ENCODE results near the gene ZCCHC3.
A peak's percentile ranks its signal among the peaks of the same experiment; 100 is the strongest.
"Not testable (repeated sequence)": the region's sequence is repeated elsewhere in the genome, so short reads cannot be mapped to it uniquely, and the experiment has no call there.

Gene ZCCHC3

DNA sequence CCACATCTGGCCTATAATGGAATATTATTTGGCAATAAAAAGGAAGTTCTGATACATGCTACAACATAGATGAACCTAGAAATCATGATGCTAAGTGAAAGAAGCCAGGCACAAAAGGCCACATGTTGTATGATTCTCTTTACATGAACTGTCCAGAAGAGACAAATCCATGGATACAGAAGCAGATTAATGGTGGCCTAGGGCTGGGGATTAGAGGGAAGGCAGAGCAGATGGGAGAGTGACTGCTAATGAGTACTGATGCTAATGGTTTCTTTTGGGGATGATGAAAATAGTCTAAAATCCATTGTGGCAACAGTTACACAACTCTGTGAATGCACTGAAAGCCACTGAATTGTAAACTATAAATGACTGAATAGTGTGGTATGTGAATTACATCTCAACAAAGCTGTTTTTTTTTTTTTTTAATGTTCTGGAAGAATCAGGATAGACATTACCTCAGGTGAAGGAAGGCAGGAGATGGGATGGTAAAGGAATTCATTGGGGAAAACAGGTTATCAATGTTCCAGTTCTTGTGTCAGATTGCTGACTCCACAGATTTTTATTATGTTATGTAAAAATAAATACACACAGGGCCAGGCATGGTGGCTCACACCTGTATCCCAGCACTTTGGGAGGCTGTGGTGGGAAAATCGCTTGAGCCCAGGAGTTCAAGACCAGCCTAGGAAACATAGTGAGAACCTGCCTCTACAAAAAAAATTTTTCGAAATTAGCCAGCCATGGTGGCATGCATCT, 19.1 kb downstream of the ZCCHC3 start:
- no peak for DNase-seq

DNA sequence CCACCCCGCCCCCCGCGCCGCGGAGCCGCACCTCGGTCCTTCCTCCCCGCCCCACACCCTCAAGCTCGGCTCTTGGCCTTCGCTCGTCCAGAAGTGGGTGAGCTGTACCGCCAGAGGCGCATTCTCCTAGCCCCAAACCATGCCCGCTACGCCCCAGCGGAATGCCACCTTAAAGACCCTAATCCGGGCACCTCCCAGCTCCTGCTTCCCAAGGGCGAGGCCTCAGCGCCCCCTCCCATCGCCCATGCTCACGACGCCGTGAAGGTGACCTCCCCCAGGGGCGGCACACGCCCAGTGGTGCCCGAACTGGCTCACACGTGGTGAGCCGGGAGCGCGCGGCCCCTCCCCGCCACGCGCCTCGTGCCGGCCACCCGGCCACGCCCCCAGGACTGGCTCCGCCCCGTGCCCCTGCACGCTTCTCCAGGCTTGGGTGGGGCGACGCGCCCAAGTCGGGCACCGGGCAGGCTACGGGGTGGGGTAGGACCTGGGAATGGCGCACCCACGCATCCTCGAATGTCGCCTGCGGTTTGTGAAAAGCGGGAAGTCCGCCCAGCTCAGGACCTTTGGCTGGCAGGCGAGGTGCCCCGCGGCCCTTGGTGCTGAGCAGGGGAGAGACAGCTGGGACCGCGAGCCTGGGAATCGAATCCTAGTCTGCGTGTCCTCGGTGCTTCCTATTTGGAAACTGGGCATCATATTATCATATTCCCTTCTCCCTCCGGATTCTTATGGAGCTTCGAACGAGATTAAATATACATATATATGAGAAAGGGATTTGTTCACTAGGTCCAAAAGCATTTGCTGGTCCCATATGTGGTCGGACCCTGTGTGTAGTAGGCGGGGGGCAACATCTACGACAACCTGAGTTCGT, 27.0 kb downstream of the ZCCHC3 start:
- DNase-seq, result peak; percentile 84

DNA sequence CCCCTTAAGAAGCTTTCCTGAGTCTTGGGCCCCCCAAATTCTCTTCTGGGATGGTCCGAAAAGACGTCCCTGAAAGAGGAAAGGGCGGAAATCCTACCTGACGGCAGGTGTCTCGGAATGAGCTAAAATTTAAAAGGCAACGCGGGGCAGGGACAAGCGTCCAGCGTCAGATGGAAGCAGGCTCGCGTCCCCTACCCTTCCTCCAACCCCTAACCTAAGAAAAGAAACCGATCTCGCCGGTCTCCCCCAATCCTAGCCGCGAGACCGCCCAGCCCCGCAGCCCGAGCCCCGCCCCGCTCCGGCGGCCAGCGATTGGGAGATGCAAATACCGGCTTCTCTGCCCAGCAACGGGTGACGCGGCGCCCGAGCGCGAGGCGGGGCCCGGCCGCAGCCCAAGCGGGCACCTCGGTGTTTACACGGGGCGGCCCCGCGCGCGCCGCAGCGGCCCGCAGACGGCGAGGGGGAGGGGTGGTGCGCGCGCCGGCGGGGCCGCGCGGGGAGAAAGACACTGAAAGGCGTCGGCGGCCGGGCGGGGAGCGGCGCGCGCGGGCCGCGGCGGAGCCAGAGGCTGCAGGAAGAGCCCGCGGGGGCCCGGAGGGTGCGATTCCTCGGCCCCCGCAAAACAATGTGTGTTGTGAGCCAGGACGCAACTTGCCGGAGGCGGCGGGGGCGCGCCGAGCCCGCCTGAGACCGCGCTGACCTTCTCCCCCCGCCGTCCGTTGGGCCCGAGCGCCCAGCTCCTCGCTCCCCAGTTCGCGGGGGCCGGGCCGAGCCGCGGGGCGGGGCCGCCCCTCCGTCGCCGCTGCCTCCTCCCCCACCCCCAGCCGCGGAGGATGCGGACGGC, 27.9 kb downstream of the ZCCHC3 start, which contains the start of gene SOX12:
Gene SOX12, plus strand, starts transcription at position 508 of the 844 bp plus-strand sequence. CDS start 373 bp downstream, outside the sequence.
- DNase-seq, result peak; percentile 89

DNA sequence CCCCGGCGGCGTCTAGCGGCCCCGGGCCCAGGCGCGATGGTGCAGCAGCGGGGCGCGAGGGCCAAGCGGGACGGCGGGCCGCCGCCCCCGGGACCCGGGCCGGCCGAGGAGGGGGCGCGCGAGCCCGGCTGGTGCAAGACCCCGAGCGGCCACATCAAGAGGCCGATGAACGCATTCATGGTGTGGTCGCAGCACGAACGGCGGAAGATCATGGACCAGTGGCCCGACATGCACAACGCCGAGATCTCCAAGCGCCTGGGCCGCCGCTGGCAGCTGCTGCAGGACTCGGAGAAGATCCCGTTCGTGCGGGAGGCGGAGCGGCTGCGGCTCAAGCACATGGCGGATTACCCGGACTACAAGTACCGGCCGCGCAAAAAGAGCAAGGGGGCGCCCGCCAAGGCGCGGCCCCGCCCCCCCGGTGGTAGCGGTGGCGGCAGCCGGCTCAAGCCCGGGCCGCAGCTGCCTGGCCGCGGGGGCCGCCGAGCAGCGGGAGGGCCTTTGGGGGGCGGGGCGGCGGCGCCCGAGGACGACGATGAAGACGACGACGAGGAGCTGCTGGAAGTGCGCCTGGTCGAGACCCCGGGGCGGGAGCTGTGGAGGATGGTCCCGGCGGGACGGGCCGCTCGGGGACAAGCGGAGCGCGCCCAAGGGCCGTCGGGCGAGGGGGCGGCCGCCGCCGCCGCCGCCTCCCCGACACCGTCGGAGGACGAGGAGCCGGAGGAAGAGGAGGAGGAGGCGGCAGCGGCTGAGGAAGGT, 28.7 kb downstream of the ZCCHC3 start:
- peak; percentile 44 for DNase-seq

DNA sequence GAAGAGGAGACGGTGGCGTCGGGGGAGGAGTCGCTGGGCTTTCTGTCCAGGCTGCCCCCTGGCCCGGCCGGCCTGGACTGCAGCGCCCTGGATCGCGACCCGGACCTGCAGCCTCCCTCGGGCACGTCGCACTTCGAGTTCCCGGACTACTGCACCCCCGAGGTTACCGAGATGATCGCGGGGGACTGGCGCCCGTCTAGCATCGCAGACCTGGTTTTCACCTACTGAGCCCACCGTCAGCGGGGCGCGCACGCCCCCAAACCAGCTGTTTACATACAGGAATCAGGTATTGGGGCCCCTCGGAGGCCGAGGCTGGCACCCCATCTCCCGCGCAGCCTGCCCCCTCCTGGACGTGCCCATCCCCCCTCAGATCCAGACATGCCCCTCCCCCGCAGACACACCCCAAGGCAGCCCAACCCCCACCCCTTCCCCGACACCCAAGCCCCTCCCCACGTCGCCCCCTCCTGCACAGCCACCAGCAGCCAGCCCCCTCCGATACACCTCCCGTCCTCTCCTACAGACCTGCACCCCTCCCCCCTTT, 29.3 kb downstream of the ZCCHC3 start:
- DNase-seq, result no peak

DNA sequence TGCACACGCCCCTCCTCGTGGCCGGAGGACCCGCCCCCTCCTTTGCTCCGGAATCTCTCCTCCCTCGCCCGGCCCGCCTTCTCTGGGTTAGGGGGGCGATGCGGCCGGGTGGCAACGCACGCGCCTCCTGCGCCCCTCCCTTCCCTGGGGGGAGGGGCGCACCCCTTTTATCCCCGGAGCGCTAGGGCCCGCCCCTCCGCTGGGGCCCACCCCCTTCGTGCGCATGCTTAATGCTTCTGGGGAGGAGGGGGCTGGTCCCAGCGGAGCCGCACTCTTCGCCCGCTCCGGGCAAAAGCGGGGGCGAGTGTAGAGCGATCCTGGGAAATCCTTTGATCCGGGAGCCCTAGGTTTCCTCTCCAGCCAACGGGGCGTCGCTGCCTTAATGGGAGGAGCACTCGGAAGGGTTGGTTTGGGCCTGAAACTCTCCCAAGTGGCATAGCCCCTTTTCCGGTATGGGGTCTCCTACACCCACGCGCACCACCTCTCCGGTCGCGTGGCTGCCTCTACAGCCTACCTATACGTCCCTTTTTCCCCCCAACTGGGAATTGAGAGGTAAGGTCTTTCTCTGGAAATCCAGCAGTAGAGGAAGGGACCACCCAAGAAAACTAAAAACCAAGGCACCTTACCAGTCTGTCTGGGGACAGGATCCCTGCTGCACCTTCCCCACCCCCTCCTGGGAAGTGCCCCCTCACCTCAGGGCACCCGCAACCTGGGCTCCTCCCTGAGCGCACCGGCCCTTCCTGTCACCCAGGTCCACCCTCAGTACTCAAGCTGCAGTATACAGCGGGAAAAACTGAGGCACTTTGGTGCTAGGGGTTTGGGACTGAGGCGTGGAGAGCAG, 30.0 kb downstream of the ZCCHC3 start:
- DNase-seq, result peak; percentile 86

DNA sequence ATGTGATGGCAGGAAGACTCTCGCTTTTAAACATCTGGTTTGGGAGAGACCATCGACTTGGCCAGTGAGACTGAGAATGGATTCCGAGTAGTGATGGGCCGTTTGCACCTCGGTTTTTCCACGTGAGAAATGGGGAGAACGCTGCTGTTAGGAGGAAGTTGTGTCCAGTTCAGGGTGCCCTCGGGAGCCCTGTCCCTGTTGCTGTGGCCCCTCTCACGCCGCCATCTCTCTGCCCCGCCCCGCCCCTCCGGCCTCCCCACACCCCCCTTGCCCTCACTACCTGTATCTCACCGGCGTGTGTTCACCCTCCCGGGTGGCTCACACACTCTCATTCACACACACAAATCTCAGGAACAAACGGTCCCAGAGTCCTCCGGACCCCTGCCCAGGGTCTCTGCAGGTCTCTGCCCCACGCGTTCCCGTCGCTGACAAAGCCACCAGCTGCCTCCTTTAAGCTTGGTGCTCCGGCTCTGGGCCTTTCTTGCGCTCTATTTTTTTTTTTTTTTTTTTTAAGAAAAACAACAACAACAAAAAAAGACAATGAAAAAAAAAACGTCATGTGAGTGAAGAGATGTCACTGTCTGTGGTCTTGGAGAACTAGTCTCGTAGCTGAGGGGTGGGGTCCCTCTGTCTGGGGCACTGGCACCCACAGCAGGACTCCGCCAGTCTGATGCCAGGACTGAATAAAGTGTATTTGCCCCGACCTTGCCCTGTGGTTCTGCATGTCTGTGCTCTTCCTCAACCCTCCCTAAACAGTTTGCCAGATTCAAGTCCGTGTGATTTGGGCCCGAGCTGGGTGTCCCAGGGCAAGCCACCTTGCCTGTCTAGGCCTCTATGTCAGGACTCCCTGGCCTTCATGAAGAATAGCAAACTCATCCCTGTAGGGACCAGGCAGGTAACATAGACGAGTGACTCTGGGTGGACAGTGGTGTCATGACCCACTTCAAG, 30.9 kb downstream of the ZCCHC3 start:
- DNase-seq, result no peak

DNA sequence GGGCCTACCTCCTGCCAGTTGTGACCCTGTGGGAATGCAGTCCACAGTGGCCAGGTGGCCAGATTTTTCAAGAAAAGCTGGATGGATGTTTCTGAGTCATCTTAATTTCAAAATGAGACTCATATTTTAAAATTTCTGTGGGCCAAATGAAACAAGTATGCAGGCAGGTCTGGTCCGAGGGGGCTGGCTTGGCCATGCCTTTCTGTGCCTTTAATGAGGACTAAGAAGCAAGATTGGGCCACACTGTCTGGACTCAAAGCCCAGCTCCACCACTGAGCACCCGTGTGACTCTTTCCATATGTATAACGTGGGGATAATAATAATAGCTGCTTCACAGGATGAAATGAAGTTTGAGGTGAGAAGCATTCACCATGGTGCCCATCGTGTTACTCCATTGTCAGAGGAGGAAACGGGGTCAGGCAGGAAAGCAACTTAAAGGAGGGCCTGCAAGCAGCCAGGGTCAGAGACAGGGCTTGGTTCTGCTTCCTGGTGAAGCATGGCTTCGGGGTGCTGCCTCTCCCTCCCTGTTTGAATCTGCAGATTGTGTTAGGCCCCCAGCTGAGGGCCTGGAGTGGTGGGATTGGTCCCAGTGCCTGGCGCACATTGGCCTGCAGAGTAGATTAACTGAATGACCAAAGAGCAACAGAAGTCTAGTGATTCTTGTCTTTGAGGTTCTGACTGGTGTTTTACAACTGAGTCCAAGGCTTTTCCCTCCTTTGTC, 31.8 kb downstream of the ZCCHC3 start:
- no peak for DNase-seq

DNA sequence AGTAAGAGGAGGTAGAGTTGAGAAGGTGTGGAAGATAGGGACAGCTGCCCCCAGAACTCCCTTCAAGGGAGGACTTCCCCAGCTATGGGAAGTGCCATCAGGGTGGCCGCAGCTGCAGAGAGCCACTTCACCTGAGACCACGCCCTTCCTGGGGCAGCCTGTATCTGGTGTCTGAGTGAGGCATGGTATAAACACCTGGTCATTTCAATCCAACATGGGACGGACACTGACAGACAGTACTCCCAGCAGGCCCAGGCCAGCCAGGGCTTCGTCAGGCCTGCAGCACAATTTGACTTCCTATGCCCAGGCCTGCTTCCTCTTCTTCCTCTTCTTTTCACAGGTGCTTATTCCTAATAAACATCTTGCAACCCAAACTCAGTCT, 32.5 kb downstream of the ZCCHC3 start:
- DNase-seq, result peak; percentile 41

DNA sequence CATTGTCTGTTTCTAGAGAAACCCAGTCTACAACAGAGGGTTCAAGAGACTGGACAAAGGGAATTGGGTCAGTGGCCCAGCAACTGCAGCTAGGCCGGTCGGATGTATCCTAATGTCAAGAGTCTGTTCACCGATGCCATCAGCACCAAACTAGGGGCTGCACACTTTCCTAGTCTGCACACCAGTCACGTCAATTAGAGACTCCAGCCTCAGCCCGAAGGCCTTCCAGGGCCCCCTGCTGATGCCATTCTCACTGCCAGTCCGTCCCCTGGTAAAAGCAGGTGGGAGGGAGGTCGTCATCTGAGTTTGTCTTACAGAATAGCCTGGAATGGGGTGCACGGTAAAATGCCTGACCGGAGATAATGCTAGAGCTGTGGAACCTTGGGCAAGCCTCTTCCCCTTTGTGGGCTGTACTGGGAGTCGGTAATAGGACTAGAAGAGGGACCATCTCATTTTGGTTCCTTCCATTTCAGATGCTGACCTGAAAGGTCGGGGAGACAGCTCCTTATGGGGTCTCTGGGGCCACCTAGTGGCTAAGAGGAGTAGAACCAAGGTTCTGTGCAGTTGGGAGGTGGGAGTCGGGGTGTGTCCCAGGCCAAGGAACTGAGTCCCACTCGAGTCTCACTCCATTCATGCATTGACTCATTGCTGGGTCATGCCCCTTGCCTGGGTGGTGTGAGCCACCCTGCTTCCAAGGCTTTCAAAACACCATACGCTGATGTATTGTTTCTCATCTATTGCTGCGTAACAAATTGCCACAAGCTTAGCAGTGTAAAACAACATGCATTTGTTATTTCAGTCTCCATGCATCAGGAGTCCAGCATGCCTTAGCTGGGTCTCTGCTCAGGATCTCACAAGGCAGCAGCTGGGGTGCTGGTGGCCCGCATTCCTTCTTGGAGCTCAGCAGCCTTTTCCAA, 33.1 kb downstream of the ZCCHC3 start:
- DNase-seq, result peak; percentile 60

DNA sequence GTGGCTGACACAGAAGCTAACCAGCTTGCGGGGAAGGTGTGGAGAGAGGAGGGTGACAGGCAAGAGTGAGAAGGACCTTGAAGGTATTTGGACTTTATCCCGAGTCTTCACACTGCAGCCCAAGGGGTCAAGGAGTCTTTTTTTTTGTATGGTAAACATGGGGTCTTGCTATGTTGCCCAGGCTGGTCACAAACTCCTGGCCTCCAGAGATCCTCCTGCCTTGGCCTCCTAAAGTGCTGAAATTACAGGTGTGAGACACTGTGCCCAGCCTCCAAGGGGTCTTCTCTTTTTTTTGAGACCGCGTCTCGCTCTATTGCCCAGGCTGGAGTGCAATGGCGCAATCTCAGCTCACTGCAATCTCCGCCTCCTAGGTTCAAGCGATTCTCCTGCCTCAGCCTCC, 37.2 kb downstream of the ZCCHC3 start:
- no peak for DNase-seq

DNA sequence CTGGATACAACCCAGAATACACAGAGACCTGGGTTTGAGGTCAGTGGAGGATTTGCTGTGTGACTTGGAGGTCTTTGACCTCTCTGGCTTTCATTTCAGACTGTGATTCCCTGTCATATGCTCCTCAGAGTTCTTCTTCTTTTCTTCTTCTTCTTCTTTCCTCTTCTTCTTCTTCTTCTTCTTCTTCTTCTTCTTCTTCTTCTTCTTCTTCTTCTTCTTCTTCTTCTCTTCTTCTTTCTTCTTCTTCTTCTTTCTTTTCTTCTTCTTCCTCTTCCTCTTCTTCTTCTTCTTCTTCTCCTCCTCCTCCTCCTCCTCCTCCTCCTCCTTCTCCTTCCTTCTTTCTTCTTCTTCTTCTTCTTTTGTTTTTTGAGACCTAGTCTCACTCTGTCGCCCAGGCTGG, 38.7 kb downstream of the ZCCHC3 start:
- not testable (repeated sequence) for DNase-seq

DNA sequence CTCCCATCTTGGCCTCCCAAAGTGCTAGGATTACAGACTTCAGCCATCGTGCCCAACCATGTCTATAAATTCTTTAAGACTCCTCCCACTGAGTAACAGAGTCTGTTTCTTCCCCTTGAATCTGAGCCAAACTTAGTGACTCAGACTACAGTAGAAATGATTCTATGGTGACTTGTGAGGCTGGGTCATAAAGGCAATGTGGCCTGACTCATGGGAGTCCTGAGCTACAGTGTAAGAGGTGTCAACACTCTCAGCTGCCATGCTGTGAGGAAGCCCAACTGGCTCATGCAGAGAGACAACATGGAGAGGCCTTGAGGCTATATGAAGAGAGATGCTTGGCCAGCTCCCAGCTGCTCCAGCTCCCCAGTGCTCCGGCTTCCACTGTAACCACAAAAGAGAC, 44.3 kb downstream of the ZCCHC3 start:
- DNase-seq, result no peak

DNA sequence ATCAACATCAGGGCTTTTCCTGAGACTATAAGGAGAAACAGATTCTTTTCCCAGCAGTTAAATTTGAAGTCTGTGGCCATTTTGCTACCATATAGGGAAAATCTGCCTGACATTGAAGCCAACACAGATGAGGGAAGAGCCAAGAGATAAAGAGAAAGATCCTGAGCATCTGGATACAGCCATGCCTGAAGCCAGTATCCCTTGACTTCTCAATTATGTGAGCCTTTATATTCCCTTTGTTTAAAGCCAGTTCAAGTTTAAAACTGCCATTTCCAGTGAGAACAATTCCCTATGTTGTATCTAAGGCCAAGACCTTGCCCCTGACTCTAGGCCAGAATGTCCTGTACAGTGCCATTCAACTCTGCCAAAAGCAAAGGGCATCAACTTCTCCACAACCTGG, 45.7 kb downstream of the ZCCHC3 start:
- no peak for DNase-seq

DNA sequence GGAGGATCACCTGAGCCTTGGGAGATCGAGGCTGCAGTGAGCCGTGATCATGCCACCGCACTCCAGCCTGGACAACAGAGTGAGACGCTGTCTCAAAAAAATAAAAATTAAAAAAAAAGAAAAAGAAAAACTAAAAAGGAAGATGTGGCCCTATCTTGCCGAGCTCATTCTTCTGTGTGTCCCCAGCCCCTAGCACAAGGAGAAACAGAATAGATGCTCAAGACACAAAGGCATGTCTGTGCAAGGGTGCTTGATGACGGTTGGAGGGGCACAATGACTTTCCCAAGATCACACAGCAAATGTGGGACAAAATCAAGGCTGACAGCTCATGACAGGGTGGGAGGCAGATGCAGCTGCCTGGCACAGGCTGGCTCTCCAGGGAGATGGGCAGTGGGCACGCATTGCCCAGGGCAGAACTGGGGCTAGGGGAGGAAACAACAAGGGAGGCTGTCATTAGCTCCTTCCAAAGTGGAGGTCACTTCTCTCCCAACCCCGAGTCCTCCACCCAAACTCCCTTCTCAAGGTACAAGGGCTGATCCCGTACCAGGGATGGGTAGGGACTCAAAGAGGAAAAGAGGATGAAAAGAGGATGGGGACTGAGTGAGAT, 48.8 kb downstream of the ZCCHC3 start:
- no peak for DNase-seq

DNA sequence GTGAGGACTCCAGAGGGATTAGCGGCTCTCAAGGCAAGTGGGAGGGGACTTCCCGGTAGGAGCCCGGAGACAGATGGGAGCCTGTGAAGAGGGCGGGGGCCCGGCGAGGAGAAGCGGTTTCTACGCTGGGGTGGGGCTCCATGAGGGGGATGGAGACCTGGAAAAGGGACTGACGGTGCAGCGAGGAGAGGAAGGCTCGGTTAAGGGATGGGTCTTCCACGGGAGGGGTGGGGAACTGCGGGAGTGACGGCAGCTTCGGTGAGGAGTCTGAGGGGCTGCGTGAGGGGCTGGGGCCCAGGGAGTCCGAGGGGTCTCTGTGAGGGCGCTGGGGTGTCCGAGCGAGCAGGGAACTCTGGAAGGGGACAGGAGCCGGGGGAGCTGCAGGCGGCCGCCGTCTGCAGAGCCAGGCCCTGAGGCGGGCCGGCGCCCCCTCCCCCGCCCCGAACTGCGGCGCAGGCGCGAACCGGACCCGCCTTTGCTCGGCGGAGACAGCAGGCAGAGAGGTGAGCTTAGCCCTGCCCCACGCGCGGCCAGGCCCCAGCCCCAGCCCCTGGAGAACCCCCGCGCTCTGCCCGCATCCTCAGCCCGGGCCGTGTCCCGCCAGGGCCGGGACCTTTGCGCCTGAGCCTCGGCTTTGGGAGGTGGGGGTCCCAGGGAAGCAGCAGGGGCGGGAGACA, 49.4 kb downstream of the ZCCHC3 start, which contains the start of gene NRSN2:
Gene NRSN2, plus strand, starts transcription at position 472 of the 677 bp plus-strand sequence. CDS start 2,533 bp downstream, outside the sequence.
- peak; percentile 52 for DNase-seq

DNA sequence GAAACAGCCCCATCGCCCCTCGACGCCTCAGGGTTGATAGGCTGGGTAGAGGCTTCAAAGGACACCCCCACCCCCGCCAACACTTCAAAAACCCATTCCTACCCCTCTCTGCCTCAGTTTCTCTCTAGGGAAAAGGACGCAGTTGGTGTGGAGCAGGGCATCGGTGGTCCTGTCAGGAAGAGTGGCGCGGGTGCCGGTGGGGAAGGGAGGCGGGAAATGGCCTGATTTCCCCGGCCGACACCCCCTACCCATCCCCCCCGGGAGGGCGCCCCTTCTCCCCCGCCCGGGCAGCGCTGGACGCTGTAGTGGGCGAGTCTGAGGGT, 49.9 kb downstream of the ZCCHC3 start:
- no peak for DNase-seq
